Loucy (cell line): ENCODE measurements around the gene KIF1C.

Source experiments
- H2AFZ ChIP-seq: fragments of 200-600 bp; sonication (generic); 2 replicates; pipeline ENCODE4 v1.6.0; 2016; ENCODE audit warnings: antibody characterized with exemption, mild to moderate bottlenecking, low read length, moderate library complexity
- H3F3A ChIP-seq: fragments of 200-600 bp; 2 replicates; pipeline ENCODE4 v1.6.0; 2016; ENCODE audit warnings: antibody characterized with exemption, low read depth, mild to moderate bottlenecking
- H3K27me3 ChIP-seq: fragments of 200-600 bp; sonication (generic); 2 replicates; pipeline ENCODE4 v1.6.1; 2014; ENCODE audit warnings: low read length, mild to moderate bottlenecking; ENCODE audit not compliant: insufficient read depth, poor library complexity, severe bottlenecking
- H3K36me3 ChIP-seq: fragments of 200-600 bp; sonication (generic); 2 replicates; pipeline ENCODE4 v1.6.1; 2016; ENCODE audit warnings: low read length; ENCODE audit not compliant: insufficient read depth
- H3K4me1 ChIP-seq: fragments of 200-600 bp; sonication (generic); 2 replicates; pipeline ENCODE4 v1.5.1; 2014; ENCODE audit warnings: low read length, mild to moderate bottlenecking; ENCODE audit not compliant: insufficient read depth, poor library complexity, severe bottlenecking
- H3K4me2 ChIP-seq: fragments of 200-600 bp; sonication (generic); 2 replicates; pipeline ENCODE4 v1.6.0; 2014; ENCODE audit warnings: antibody characterized with exemption, low read length, low read depth, mild to moderate bottlenecking; ENCODE audit not compliant: poor library complexity, severe bottlenecking
- H3K4me3 ChIP-seq: fragments of 200-600 bp; sonication (generic); 2 replicates; pipeline ENCODE4 v1.5.1; 2014; ENCODE audit warnings: low read length, mild to moderate bottlenecking, mixed read lengths; ENCODE audit not compliant: poor library complexity, severe bottlenecking
- H3K79me2 ChIP-seq: fragments of 200-600 bp; sonication (generic); 2 replicates; pipeline ENCODE4 v1.6.1; 2014; ENCODE audit warnings: low read length; ENCODE audit not compliant: insufficient read depth
- H3K9ac ChIP-seq: fragments of 200-600 bp; sonication (generic); 2 replicates; pipeline ENCODE4 v1.6.0; 2014; ENCODE audit warnings: mild to moderate bottlenecking, low read depth, low read length, moderate library complexity; ENCODE audit not compliant: poor library complexity, severe bottlenecking
- H3K9me2 ChIP-seq: fragments of 200-600 bp; sonication (generic); replicated peaks from 2 replicates; pipeline ENCODE4 v1.6.1; 2016; ENCODE audit warnings: low read depth, low read length, mixed read lengths
- H3K9me3 ChIP-seq: fragments of 200-600 bp; sonication (generic); 2 replicates; pipeline ENCODE4 v1.6.1; 2014; ENCODE audit warnings: mild to moderate bottlenecking, antibody characterized with exemption, low read length, low read depth; ENCODE audit not compliant: insufficient read depth
- H4K20me1 ChIP-seq: fragments of 200-600 bp; sonication (generic); 2 replicates; pipeline ENCODE4 v1.6.0; 2014; ENCODE audit warnings: antibody characterized with exemption, low read length, mild to moderate bottlenecking; ENCODE audit not compliant: insufficient read depth, poor library complexity, severe bottlenecking
- CTCF ChIP-seq: fragments of 200-600 bp; sonication (generic); conservative IDR thresholded peaks from 2 replicates; pipeline ENCODE4 v1.5.1; 2014; ENCODE audit warnings: mild to moderate bottlenecking, antibody characterized with exemption, low read length
- EZH2phosphoT487 ChIP-seq: fragments of 200-600 bp; IDR thresholded peaks from 2 replicates; pipeline ENCODE4 v1.6.1; 2018; ENCODE audit warnings: antibody characterized with exemption, mild to moderate bottlenecking, moderate library complexity, borderline replicate concordance

KIF1C gene

GRCh38 chr17:5035315-5035714 lies 37.6 kb downstream of the KIF1C start, which contains the start of gene SLC52A1:
Gene SLC52A1 (minus strand): TSS chr17:5035426. CDS start chr17:5034606, 820 bp downstream.
- Histone ChIP-seq H3K36me3 (no peaks in the 10 kb centered on the region), H3K4me2 (no peak within 1 kb of the TSS), H3K9me3 (no peaks in the 10 kb centered on the region), H3F3A (no peaks in the 10 kb centered on the region), H4K20me1 (no peaks in the 10 kb centered on the region), H3K4me1 (no peaks in the 10 kb centered on the region), H2AFZ (no peak within 1 kb of the TSS), H3K27me3 (no peaks in the 10 kb centered on the region), H3K9ac (no peak within 1 kb of the TSS), H3K4me3 (no peak within 1 kb of the TSS), H3K9me2 (no peaks in the 10 kb centered on the region), H3K79me2 (no peaks in the 10 kb centered on the region)
- TF ChIP-seq EZH2phosphoT487 (no peak), CTCF (no peak)

- Histone ChIP-seq H3K4me2 (peak overlapping the region; percentile 46), H3K36me3 (no peaks in the 10 kb centered on the region), H3K9me2 (no peaks in the 10 kb centered on the region), H3F3A (no peaks in the 10 kb centered on the region), H3K4me1 (peaks cover 7% of the 10 kb centered on the region), H3K9ac (no peak overlapping the region), H4K20me1 (no peaks in the 10 kb centered on the region), H3K9me3 (no peaks in the 10 kb centered on the region), H2AFZ (peak overlapping the region; percentile 81), H3K4me3 (peak overlapping the region; percentile 44), H3K27me3 (no peaks in the 10 kb centered on the region), H3K79me2 (no peaks in the 10 kb centered on the region)
- no peak for TF ChIP-seq CTCF
- no peak for TF ChIP-seq EZH2phosphoT487
These were observed 44.6 kb downstream of the KIF1C start for GRCh38 chr17:5042157-5043022.

- Histone ChIP-seq H3K79me2 (no peaks in the 10 kb centered on the region), H2AFZ (no peak overlapping the region), H3K9me3 (no peaks in the 10 kb centered on the region), H3K36me3 (no peaks in the 10 kb centered on the region), H3K4me1 (peaks cover 7% of the 10 kb centered on the region), H3F3A (no peaks in the 10 kb centered on the region), H4K20me1 (no peaks in the 10 kb centered on the region), H3K27me3 (no peaks in the 10 kb centered on the region), H3K9ac (no peak overlapping the region), H3K9me2 (no peaks in the 10 kb centered on the region), H3K4me2 (no peak overlapping the region), H3K4me3 (no peak overlapping the region)
- TF ChIP-seq EZH2phosphoT487 (no peak), CTCF (no peak)
These were observed 45.8 kb downstream of the KIF1C start for GRCh38 chr17:5043524-5043923.
